ENCODE measurements around the gene HS6ST1.

The HS6ST1 gene

DNA sequence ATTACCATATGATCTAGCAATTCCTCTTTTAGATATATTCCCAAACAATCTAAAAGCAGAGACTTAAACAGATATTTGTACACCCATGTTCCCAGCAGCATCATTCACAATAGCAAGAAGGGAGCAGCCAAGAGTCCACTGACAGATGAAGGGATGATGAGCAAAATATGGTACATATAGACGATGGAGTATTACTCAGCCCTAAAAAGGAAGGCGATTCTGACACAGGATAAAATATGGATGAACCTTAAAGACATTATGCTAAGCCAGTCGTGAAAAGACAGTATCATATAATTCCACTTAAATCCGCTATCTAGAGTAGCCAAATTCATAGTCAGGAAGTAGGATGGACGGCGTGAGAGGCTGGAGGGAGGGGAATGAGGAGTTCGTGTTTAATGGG lies 20.4 kb downstream of the HS6ST1 start:
- peaks cover 0 to 12% of the 10 kb centered on the region in 2 experiments for H3K36me3 ChIP-seq (ENCODE audit: control insufficient read depth in 1 of 2, insufficient read depth in 2 of 2, low read depth in 1 of 2, low read length in 2 of 2)
- peaks cover 32% of the 10 kb centered on the region for H3K4me1 ChIP-seq (ENCODE audit: control insufficient read depth, insufficient read depth, low read depth, low read length)
- H3K79me1 ChIP-seq (replicated peaks; ENCODE audit: low read length, poor library complexity, severe bottlenecking) = peaks cover 36% of the 10 kb centered on the region
- H3K9me3 ChIP-seq (ENCODE audit: control insufficient read depth, low read length) = no peaks in the 10 kb centered on the region
- H3K27me3 ChIP-seq (ENCODE audit: control insufficient read depth in 1 of 2, insufficient read depth in 1 of 2, low read length in 2 of 2) = no peaks in the 10 kb centered on the region
- H3K14ac ChIP-seq (ENCODE audit: low read length in 2 of 2) = no peak overlapping the region
- no peak overlapping the region for H2BK15ac ChIP-seq (ENCODE audit: low read depth, poor library complexity, severe bottlenecking)
- no peak overlapping the region for H3K9ac ChIP-seq (ENCODE audit: low read length)
- no peak overlapping the region for H3K4me3 ChIP-seq (ENCODE audit: insufficient read depth in 1 of 2, low read depth in 1 of 2, low read length in 2 of 2)
- no peak overlapping the region for H2BK120ac ChIP-seq (ENCODE audit: low read depth, low read length)
- no peak overlapping the region for H3K4ac ChIP-seq (ENCODE audit: low read depth in 1 of 2, low read length in 2 of 2)
- H2AFZ ChIP-seq (ENCODE audit: low read depth, low read length) = no peak overlapping the region
- H4K8ac ChIP-seq (ENCODE audit: low read length) = no peak overlapping the region
- H3K18ac ChIP-seq (ENCODE audit: low read depth in 1 of 2, low read length in 2 of 2) = no peak overlapping the region
- H2BK12ac ChIP-seq (ENCODE audit: low read length in 2 of 2) = no peak overlapping the region
- WGBS = 96% methylated on average over 6 of the region's 7 CpGs
- H3K27ac ChIP-seq (ENCODE audit: low read length, poor library complexity, severe bottlenecking) = no peak overlapping the region
- DNase-seq = no peak
- H2BK5ac ChIP-seq (ENCODE audit: low read depth, low read length, poor library complexity, severe bottlenecking) = no peak overlapping the region
- H2AK5ac ChIP-seq (ENCODE audit: low read length, severe bottlenecking) = no peak overlapping the region
- no peak overlapping the region for H4K91ac ChIP-seq (ENCODE audit: low read length)
- no peak overlapping the region for H3K23ac ChIP-seq (ENCODE audit: low read length in 2 of 2)
- H3K4me2 ChIP-seq (ENCODE audit: low read length, poor library complexity, severe bottlenecking) = no peak overlapping the region

DNA sequence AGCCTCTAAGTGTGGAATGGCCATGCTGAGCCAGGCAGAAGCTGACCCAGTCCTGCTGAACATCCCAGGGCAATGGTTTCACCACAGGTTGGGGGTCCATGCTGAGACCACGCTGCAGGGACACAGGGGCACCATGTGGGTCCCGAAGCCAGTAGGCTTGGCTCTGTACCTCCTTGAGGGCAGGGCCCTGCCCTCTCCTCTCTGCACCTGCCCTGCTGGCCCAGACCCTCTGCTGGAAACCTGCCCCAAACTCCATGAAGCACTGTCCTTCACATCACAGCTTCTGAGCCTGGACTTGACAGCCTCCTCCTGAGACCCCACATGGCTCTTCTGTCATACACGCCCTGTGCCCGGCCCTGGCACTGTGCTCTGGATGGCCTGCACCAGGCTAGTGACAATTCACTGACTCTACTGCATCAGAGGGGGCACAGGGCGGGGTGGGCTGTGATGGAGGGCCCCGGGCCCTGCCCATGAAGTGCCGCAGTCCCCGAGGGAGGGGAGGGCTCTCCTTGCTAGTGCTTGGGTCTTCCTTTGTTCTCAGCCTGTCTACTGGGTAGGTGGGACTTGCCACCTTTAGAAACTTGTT lies 24.7 kb downstream of the HS6ST1 start:
- no peak overlapping the region for H3K23ac ChIP-seq (ENCODE audit: low read length in 2 of 2)
- H3K4ac ChIP-seq (ENCODE audit: low read depth in 1 of 2, low read length in 2 of 2) = no peak overlapping the region
- no peak overlapping the region for H3K4me3 ChIP-seq (ENCODE audit: insufficient read depth in 1 of 2, low read depth in 1 of 2, low read length in 2 of 2)
- H3K18ac ChIP-seq (ENCODE audit: low read depth in 1 of 2, low read length in 2 of 2) = peak overlapping the region in 1 of 2 experiments; percentile 6
- no peak overlapping the region for H3K27ac ChIP-seq (ENCODE audit: low read length, poor library complexity, severe bottlenecking)
- no peaks in the 10 kb centered on the region for H3K27me3 ChIP-seq (ENCODE audit: control insufficient read depth in 1 of 2, insufficient read depth in 1 of 2, low read length in 2 of 2)
- H4K8ac ChIP-seq (ENCODE audit: low read length) = no peak overlapping the region
- H2BK5ac ChIP-seq (ENCODE audit: low read depth, low read length, poor library complexity, severe bottlenecking) = no peak overlapping the region
- no peak overlapping the region for H3K9ac ChIP-seq (ENCODE audit: low read length)
- no peak overlapping the region for H2BK15ac ChIP-seq (ENCODE audit: low read depth, poor library complexity, severe bottlenecking)
- H2AK5ac ChIP-seq (ENCODE audit: low read length, severe bottlenecking) = no peak overlapping the region
- no peak overlapping the region for H2AFZ ChIP-seq (ENCODE audit: low read depth, low read length)
- H2BK120ac ChIP-seq (ENCODE audit: low read depth, low read length) = no peak overlapping the region
- no peaks in the 10 kb centered on the region for H3K9me3 ChIP-seq (ENCODE audit: control insufficient read depth, low read length)
- H3K4me2 ChIP-seq (ENCODE audit: low read length, poor library complexity, severe bottlenecking) = no peak overlapping the region
- no peak for DNase-seq
- WGBS = 99% methylated on average over 8 of the region's 8 CpGs
- peaks cover 0 to 17% of the 10 kb centered on the region in 2 experiments for H3K36me3 ChIP-seq (ENCODE audit: control insufficient read depth in 1 of 2, insufficient read depth in 2 of 2, low read depth in 1 of 2, low read length in 2 of 2)
- H2BK12ac ChIP-seq (ENCODE audit: low read length in 2 of 2) = peak overlapping the region in 1 of 2 experiments; percentile 56
- H3K79me1 ChIP-seq (replicated peaks; ENCODE audit: low read length, poor library complexity, severe bottlenecking) = peaks cover 34% of the 10 kb centered on the region
- peaks cover 32% of the 10 kb centered on the region for H3K4me1 ChIP-seq (ENCODE audit: control insufficient read depth, insufficient read depth, low read depth, low read length)
- peak overlapping the region; percentile 8 for H4K91ac ChIP-seq (ENCODE audit: low read length)
- H3K14ac ChIP-seq (ENCODE audit: low read length in 2 of 2) = peak overlapping the region in 1 of 2 experiments; percentile 44

DNA sequence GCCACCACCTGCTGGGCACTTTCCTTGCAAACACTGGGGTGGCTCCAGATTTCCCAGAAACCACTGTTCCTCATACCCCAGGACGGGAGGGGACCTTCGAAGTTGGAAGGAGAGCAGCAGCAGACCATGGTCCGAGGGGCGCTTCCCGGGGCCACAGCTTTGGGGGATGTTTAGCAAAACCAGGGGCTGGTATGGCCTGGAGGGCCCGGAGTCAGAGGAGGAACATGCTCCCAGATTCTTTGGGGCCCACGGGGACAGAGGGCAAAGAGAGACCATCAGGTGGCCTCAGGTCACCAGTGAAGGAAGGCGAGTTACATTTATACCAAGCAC lies 25.3 kb downstream of the HS6ST1 start:
- Histone ChIP-seq H3K27ac (ENCODE audit: low read length, poor library complexity, severe bottlenecking) (no peak overlapping the region), H4K91ac (ENCODE audit: low read length) (no peak overlapping the region), H3K18ac (ENCODE audit: low read depth in 1 of 2, low read length in 2 of 2) (no peak overlapping the region), H4K8ac (ENCODE audit: low read length) (peak overlapping the region; percentile 77), H2BK12ac (ENCODE audit: low read length in 2 of 2) (peak overlapping the region in 1 of 2 experiments; percentile 22), H3K27me3 (ENCODE audit: control insufficient read depth in 1 of 2, insufficient read depth in 1 of 2, low read length in 2 of 2) (no peaks in the 10 kb centered on the region), H3K23ac (ENCODE audit: low read length in 2 of 2) (no peak overlapping the region), H2AFZ (ENCODE audit: low read depth, low read length) (no peak overlapping the region), H3K9ac (ENCODE audit: low read length) (no peak overlapping the region), H3K9me3 (ENCODE audit: control insufficient read depth, low read length) (no peaks in the 10 kb centered on the region), H2AK5ac (ENCODE audit: low read length, severe bottlenecking) (no peak overlapping the region), H3K36me3 (ENCODE audit: control insufficient read depth in 1 of 2, insufficient read depth in 2 of 2, low read depth in 1 of 2, low read length in 2 of 2) (peaks cover 0 to 15% of the 10 kb centered on the region in 2 experiments), H3K4me2 (ENCODE audit: low read length, poor library complexity, severe bottlenecking) (no peak overlapping the region), H2BK5ac (ENCODE audit: low read depth, low read length, poor library complexity, severe bottlenecking) (no peak overlapping the region), H3K4me3 (ENCODE audit: insufficient read depth in 1 of 2, low read depth in 1 of 2, low read length in 2 of 2) (no peak overlapping the region), H3K4ac (ENCODE audit: low read depth in 1 of 2, low read length in 2 of 2) (no peak overlapping the region), H3K4me1 (ENCODE audit: control insufficient read depth, insufficient read depth, low read depth, low read length) (peaks cover 32% of the 10 kb centered on the region), H2BK120ac (ENCODE audit: low read depth, low read length) (no peak overlapping the region), H3K14ac (ENCODE audit: low read length in 2 of 2) (no peak overlapping the region), H2BK15ac (ENCODE audit: low read depth, poor library complexity, severe bottlenecking) (no peak overlapping the region), H3K79me1 (replicated peaks; ENCODE audit: low read length, poor library complexity, severe bottlenecking) (peaks cover 34% of the 10 kb centered on the region)
- no peak for DNase-seq
- 91% methylated on average over 8 of the region's 8 CpGs for WGBS

DNA sequence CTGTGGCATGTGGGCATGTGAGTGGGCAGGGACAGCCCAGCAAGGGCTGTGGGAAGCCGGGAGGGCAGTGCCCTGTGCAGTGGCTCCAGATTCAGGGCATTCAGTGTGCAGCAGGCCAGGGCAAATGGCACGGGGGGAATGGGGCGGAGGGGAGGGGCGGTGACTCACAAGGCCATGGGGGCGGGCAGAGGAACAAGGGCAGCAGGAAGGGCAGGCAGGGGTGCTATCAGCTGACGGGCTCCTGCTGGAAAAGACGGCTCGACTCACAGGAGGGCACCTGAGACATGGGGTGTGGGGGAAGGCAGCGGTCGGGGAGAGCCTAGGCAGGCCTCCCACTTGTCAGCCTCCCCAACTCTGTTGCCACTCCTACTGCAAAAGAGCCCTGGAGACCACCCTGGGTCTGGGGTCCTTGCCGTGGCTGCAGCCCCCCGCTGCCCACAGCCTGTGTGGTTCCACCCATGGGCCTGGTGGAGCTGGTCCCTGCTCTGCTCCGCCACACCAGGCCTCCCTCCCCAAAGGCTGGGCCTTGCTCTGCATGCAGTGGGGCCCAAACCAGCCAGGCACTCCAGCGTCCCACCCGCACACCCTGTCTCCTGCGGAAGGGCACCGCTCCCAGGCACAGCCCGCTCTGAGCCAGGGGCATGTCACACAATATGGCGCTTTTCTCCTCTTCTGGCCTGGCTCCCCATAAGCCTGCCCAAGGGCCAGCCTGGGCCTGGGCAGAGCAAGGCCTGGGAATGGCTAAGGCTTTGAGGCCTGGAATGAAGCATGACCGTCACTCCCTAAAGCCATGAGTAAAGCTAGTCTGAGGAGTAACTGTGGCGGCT lies 25.9 kb downstream of the HS6ST1 start:
- Histone ChIP-seq H2BK120ac (ENCODE audit: low read depth, low read length) (no peak overlapping the region), H4K91ac (ENCODE audit: low read length) (peak overlapping the region; percentile 53), H3K36me3 (ENCODE audit: control insufficient read depth in 1 of 2, insufficient read depth in 2 of 2, low read depth in 1 of 2, low read length in 2 of 2) (peaks cover 0 to 21% of the 10 kb centered on the region in 2 experiments), H3K4ac (ENCODE audit: low read depth in 1 of 2, low read length in 2 of 2) (no peak overlapping the region), H2AK5ac (ENCODE audit: low read length, severe bottlenecking) (no peak overlapping the region), H3K9ac (ENCODE audit: low read length) (no peak overlapping the region), H3K4me3 (ENCODE audit: insufficient read depth in 1 of 2, low read depth in 1 of 2, low read length in 2 of 2) (no peak overlapping the region), H2AFZ (ENCODE audit: low read depth, low read length) (no peak overlapping the region), H3K27me3 (ENCODE audit: control insufficient read depth in 1 of 2, insufficient read depth in 1 of 2, low read length in 2 of 2) (no peaks in the 10 kb centered on the region), H2BK5ac (ENCODE audit: low read depth, low read length, poor library complexity, severe bottlenecking) (no peak overlapping the region), H3K18ac (ENCODE audit: low read depth in 1 of 2, low read length in 2 of 2) (peak overlapping the region in 1 of 2 experiments; percentile 37), H2BK15ac (ENCODE audit: low read depth, poor library complexity, severe bottlenecking) (peak overlapping the region; percentile 50), H3K23ac (ENCODE audit: low read length in 2 of 2) (no peak overlapping the region), H3K79me1 (replicated peaks; ENCODE audit: low read length, poor library complexity, severe bottlenecking) (peaks cover 39% of the 10 kb centered on the region), H4K8ac (ENCODE audit: low read length) (peak overlapping the region; percentile 77), H3K4me1 (ENCODE audit: control insufficient read depth, insufficient read depth, low read depth, low read length) (peaks cover 32% of the 10 kb centered on the region), H3K9me3 (ENCODE audit: control insufficient read depth, low read length) (no peaks in the 10 kb centered on the region), H3K4me2 (ENCODE audit: low read length, poor library complexity, severe bottlenecking) (no peak overlapping the region), H3K14ac (ENCODE audit: low read length in 2 of 2) (peak overlapping the region in 1 of 2 experiments; percentile 86), H3K27ac (ENCODE audit: low read length, poor library complexity, severe bottlenecking) (no peak overlapping the region), H2BK12ac (ENCODE audit: low read length in 2 of 2) (peak overlapping the region in 1 of 2 experiments; percentile 22)
- DNase-seq = no peak
- 96% methylated on average over 18 of the region's 21 CpGs for WGBS
